ENCODE data around the gene RACK1. TPM values are rescaled to one million over a fixed set of nuclear protein-coding genes. Genes with fewer than 3 reads are reported as not detected.
"Not testable (repeated sequence)": the region's sequence is repeated elsewhere in the genome, so short reads cannot be mapped to it uniquely, and the experiment has no call there.

Gene RACK1
- 2,110 and 2,123 TPM in 2 replicates for total RNA-seq

GRCh38 chr5:181243564-181244343 is at the start of gene RACK1:
RACK1 (minus strand) TSS chr5:181243906; CDS start chr5:181243800, 106 bp downstream.
- Mint-ChIP-seq H3K9me3 (no peaks in the 10 kb centered on the region), H3K4me1 (ENCODE audit: low read depth) (peaks cover 39% of the 10 kb centered on the region), H3K27me3 (ENCODE audit: low read depth) (no peaks in the 10 kb centered on the region), H3K4me3 (ENCODE audit: low read depth) (peak within 1 kb of the TSS; percentile 98), H3K27ac (peak within 1 kb of the TSS; percentile 99), H3K36me3 (ENCODE audit: low read depth) (peaks cover 57% of the 10 kb centered on the region)
- intact Hi-C loops (cut with micrococcal nuclease), result loop anchor here (1.0 to 10.0 kb wide), 4 partner anchors 51 to 1619 kb away; partner anchors contain the start of genes HNRNPH1 and MGAT1
- peak; percentile 85 for DNase-seq (ENCODE audit: low spot score)

GRCh38 chr5:181287331-181287730 is 43.6 kb upstream of the RACK1 start:
- H3K9me3 Mint-ChIP-seq; DNase-seq (ENCODE audit: low spot score); intact Hi-C loops (cut with micrococcal nuclease); H3K4me3 Mint-ChIP-seq (ENCODE audit: low read depth); H3K27me3 Mint-ChIP-seq (ENCODE audit: low read depth); H3K4me1 Mint-ChIP-seq (ENCODE audit: low read depth); H3K27ac Mint-ChIP-seq; H3K36me3 Mint-ChIP-seq (ENCODE audit: low read depth): not testable (repeated sequence)

- H3K9me3 Mint-ChIP-seq; DNase-seq (ENCODE audit: low spot score); intact Hi-C loops (cut with micrococcal nuclease); H3K36me3 Mint-ChIP-seq (ENCODE audit: low read depth); H3K4me3 Mint-ChIP-seq (ENCODE audit: low read depth); H3K27ac Mint-ChIP-seq; H3K4me1 Mint-ChIP-seq (ENCODE audit: low read depth); H3K27me3 Mint-ChIP-seq (ENCODE audit: low read depth): not testable (repeated sequence)
Observed at GRCh38 chr5:181285962-181286705, 42.4 kb upstream of the RACK1 start.

GRCh38 chr5:181283841-181284755 is 40.4 kb upstream of the RACK1 start:
- H3K4me1 Mint-ChIP-seq (ENCODE audit: low read depth); H3K27me3 Mint-ChIP-seq (ENCODE audit: low read depth); H3K27ac Mint-ChIP-seq; H3K36me3 Mint-ChIP-seq (ENCODE audit: low read depth); H3K4me3 Mint-ChIP-seq (ENCODE audit: low read depth); DNase-seq (ENCODE audit: low spot score); H3K9me3 Mint-ChIP-seq; intact Hi-C loops (cut with micrococcal nuclease): not testable (repeated sequence)

- intact Hi-C loops (cut with micrococcal nuclease), result no loop called here
- no peak overlapping the region for H3K27ac Mint-ChIP-seq
- peaks cover 2% of the 10 kb centered on the region for H3K27me3 Mint-ChIP-seq (ENCODE audit: low read depth)
- DNase-seq (ENCODE audit: low spot score), result no peak
- H3K36me3 Mint-ChIP-seq (ENCODE audit: low read depth), result no peaks in the 10 kb centered on the region
- no peak overlapping the region for H3K4me3 Mint-ChIP-seq (ENCODE audit: low read depth)
- H3K9me3 Mint-ChIP-seq, result no peaks in the 10 kb centered on the region
- H3K4me1 Mint-ChIP-seq (ENCODE audit: low read depth), result no peaks in the 10 kb centered on the region
Observed at GRCh38 chr5:181283347-181283746, 39.6 kb upstream of the RACK1 start.

- Mint-ChIP-seq H3K27ac (no peak overlapping the region), H3K4me3 (ENCODE audit: low read depth) (no peak overlapping the region), H3K27me3 (ENCODE audit: low read depth) (peaks cover 2% of the 10 kb centered on the region), H3K36me3 (ENCODE audit: low read depth) (no peaks in the 10 kb centered on the region), H3K9me3 (no peaks in the 10 kb centered on the region), H3K4me1 (ENCODE audit: low read depth) (no peaks in the 10 kb centered on the region)
- intact Hi-C loops (cut with micrococcal nuclease), result no loop called here
- DNase-seq (ENCODE audit: low spot score), result no peak
Observed at GRCh38 chr5:181282874-181283273, 39.2 kb upstream of the RACK1 start.

GRCh38 chr5:181282415-181282814 is 38.7 kb upstream of the RACK1 start:
- H3K36me3 Mint-ChIP-seq (ENCODE audit: low read depth); H3K4me3 Mint-ChIP-seq (ENCODE audit: low read depth); H3K27ac Mint-ChIP-seq; H3K4me1 Mint-ChIP-seq (ENCODE audit: low read depth); intact Hi-C loops (cut with micrococcal nuclease); H3K27me3 Mint-ChIP-seq (ENCODE audit: low read depth); H3K9me3 Mint-ChIP-seq; DNase-seq (ENCODE audit: low spot score): not testable (repeated sequence)

- Mint-ChIP-seq H3K4me1 (ENCODE audit: low read depth) (no peaks in the 10 kb centered on the region), H3K4me3 (ENCODE audit: low read depth) (no peak overlapping the region), H3K27ac (no peak overlapping the region), H3K27me3 (ENCODE audit: low read depth) (peaks cover 9% of the 10 kb centered on the region), H3K9me3 (no peaks in the 10 kb centered on the region), H3K36me3 (ENCODE audit: low read depth) (no peaks in the 10 kb centered on the region)
- DNase-seq (ENCODE audit: low spot score), result no peak
- intact Hi-C loops (cut with micrococcal nuclease), result no loop called here
Observed at GRCh38 chr5:181281984-181282316, 38.2 kb upstream of the RACK1 start.

- Mint-ChIP-seq H3K27me3 (ENCODE audit: low read depth) (peaks cover 9% of the 10 kb centered on the region), H3K4me3 (ENCODE audit: low read depth) (no peak overlapping the region), H3K36me3 (ENCODE audit: low read depth) (no peaks in the 10 kb centered on the region), H3K4me1 (ENCODE audit: low read depth) (no peaks in the 10 kb centered on the region), H3K9me3 (no peaks in the 10 kb centered on the region), H3K27ac (no peak overlapping the region)
- no peak for DNase-seq (ENCODE audit: low spot score)
- intact Hi-C loops (cut with micrococcal nuclease), result no loop called here
Observed at GRCh38 chr5:181281077-181281983, 37.6 kb upstream of the RACK1 start.

- intact Hi-C loops (cut with micrococcal nuclease), result no loop called here
- no peaks in the 10 kb centered on the region for H3K4me1 Mint-ChIP-seq (ENCODE audit: low read depth)
- no peaks in the 10 kb centered on the region for H3K9me3 Mint-ChIP-seq
- no peak overlapping the region for H3K27ac Mint-ChIP-seq
- no peak overlapping the region for H3K4me3 Mint-ChIP-seq (ENCODE audit: low read depth)
- no peak for DNase-seq (ENCODE audit: low spot score)
- peaks cover 9% of the 10 kb centered on the region for H3K27me3 Mint-ChIP-seq (ENCODE audit: low read depth)
- no peaks in the 10 kb centered on the region for H3K36me3 Mint-ChIP-seq (ENCODE audit: low read depth)
Observed at GRCh38 chr5:181280251-181280762, 36.6 kb upstream of the RACK1 start.

- intact Hi-C loops (cut with micrococcal nuclease); H3K27ac Mint-ChIP-seq; H3K4me3 Mint-ChIP-seq (ENCODE audit: low read depth); DNase-seq (ENCODE audit: low spot score); H3K9me3 Mint-ChIP-seq; H3K36me3 Mint-ChIP-seq (ENCODE audit: low read depth); H3K27me3 Mint-ChIP-seq (ENCODE audit: low read depth); H3K4me1 Mint-ChIP-seq (ENCODE audit: low read depth): not testable (repeated sequence)
Observed at GRCh38 chr5:181273433-181273744, 29.7 kb upstream of the RACK1 start.

- no peak overlapping the region for H3K4me3 Mint-ChIP-seq (ENCODE audit: low read depth)
- intact Hi-C loops (cut with micrococcal nuclease), result no loop called here
- DNase-seq (ENCODE audit: low spot score), result no peak
- H3K4me1 Mint-ChIP-seq (ENCODE audit: low read depth), result no peaks in the 10 kb centered on the region
- no peaks in the 10 kb centered on the region for H3K27me3 Mint-ChIP-seq (ENCODE audit: low read depth)
- H3K27ac Mint-ChIP-seq, result no peak overlapping the region
- H3K36me3 Mint-ChIP-seq (ENCODE audit: low read depth), result no peaks in the 10 kb centered on the region
- H3K9me3 Mint-ChIP-seq, result no peaks in the 10 kb centered on the region
Observed at GRCh38 chr5:181271081-181271480, 27.4 kb upstream of the RACK1 start.

Data from activated T-helper 2 cell treated with anti-CD3 and anti-CD28 coated beads, Interferon-gamma antibody, Interleukin-2, Interleukin-4, amounts not matched to agents 10 μg/mL and 5 μg/mL and 100 μg/mL, durations not matched to agents 14 hours and 24 hours and 36 hours (primary cell).